ENCODE data around the gene RAB21.
"Not testable (repeated sequence)": the region's sequence is repeated elsewhere in the genome, so short reads cannot be mapped to it uniquely, and the experiment has no call there.

RAB21 gene

DNA sequence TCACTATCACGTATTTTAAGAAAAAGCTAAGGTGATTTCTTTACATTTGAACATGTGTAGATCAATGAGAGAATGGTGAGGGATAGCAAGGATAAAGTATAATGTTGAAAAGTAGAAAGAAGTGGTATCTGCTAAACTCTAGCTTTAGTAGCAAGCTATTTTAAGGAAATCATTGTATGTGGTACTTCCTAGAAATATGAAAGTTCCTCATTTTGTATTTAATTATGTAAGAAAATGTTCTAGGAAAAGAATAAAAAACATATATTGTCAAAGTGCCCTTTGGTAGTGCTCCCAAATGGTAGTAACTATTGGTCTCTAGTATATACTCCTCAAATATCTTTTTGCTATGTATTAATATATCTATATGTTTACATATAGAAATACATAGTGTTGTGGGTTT, 35.7 kb downstream of the RAB21 start:
- DNase-seq (ENCODE audit: low read depth, low spot score) = no peak
- no peak overlapping the region for H3K4me3 ChIP-seq (ENCODE audit: low read length)

GRCh38 chr12:71791473-71792150, 36.9 kb downstream of the RAB21 start:
- no peak for DNase-seq (ENCODE audit: low read depth, low spot score)
- no peak overlapping the region for H3K4me3 ChIP-seq (ENCODE audit: low read length)

GRCh38 chr12:71792599-71792998, 37.9 kb downstream of the RAB21 start:
- H3K4me3 ChIP-seq (ENCODE audit: low read length) = no peak overlapping the region
- no peak for DNase-seq (ENCODE audit: low read depth, low spot score)

DNA sequence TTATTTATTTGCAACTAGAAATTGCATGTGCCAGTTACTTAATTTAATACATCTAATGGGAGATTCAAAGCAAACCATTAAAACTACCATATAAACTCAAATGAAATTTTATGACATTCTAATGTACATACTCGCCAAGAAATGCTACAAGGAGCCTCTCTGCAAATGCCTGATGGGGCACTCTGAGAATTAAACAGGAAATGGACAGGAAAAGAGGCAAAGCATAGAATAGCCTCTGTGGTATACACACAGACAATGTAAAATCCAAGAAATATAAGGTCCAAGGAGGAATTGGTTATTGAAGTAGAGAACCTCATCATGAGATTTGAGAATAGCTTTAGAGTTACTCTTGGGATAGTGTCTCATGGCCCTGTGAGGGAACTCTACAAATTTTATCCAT, 41.2 kb downstream of the RAB21 start:
- no peak overlapping the region for H3K4me3 ChIP-seq (ENCODE audit: low read length)
- no peak for DNase-seq (ENCODE audit: low read depth, low spot score)

- DNase-seq (ENCODE audit: low read depth, low spot score) = no peak
- no peak overlapping the region for H3K4me3 ChIP-seq (ENCODE audit: low read length)
Observed at GRCh38 chr12:71797531-71797930, 42.9 kb downstream of the RAB21 start.

- no peak for DNase-seq (ENCODE audit: low read depth, low spot score)
- no peak overlapping the region for H3K4me3 ChIP-seq (ENCODE audit: low read length)
Observed at GRCh38 chr12:71799106-71799505, 44.4 kb downstream of the RAB21 start.

DNA sequence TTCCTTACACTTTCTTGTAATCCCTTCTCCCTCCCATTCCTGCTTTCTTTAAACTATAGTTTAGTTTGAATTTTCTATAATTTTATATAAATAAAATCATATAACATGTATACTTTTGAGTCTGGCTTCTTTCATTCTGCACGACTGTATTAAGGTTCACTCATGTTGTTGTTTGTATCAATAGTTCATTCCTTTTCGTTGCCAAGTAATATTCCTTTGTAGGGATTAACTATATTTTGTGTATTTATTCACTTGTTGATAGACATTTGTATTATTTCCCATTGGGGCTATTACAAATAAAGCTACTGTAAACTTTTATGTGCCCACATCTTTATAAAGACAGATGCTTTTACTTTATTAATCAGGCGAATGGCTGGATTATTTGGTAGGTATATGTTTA, 45.5 kb downstream of the RAB21 start:
- no peak for DNase-seq (ENCODE audit: low read depth, low spot score)
- H3K4me3 ChIP-seq (ENCODE audit: low read length) = no peak overlapping the region

DNA sequence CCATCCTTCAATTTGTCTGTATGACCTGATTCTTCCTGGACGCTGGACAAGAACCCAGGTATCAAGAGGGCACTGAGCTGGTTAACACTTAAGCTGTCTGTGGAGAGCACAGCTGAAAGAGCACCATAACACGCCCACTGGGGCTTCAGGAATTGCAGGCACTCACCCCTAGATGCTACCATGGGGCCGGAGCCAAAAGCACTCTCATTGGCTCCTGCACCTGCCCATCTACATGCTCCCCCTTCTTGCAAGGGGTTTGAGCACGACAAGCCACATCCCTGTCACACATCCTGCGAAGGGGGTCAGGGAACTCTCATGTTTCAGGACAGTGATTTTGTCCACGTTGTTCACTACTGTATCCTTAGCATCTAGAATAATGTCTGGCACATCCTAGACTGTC, 49.8 kb downstream of the RAB21 start:
- no peak overlapping the region for H3K4me3 ChIP-seq (ENCODE audit: low read length)
- DNase-seq (ENCODE audit: low read depth, low spot score) = peak; percentile 58

DNA sequence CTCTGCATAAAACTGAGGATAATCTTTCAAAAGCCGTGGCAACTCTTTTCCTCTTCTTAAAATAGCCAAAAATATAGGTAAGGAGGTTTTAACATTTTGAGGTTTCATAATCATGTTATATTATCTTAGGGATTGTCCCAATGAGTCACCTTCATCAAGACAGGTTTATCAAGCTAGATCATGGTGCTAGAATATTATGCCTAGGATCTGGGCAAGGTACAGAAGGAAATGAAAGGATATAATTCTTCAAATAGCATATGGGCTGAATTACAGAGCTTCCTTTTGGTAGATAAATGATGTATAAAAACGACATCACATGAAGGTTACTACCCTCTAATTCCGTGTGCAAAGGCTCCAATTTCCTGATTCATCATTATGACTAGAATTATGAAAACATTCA, 56.3 kb downstream of the RAB21 start:
- H3K4me3 ChIP-seq (ENCODE audit: low read length) = no peak overlapping the region
- DNase-seq (ENCODE audit: low read depth, low spot score) = no peak

GRCh38 chr12:71815242-71815641, 60.6 kb downstream of the RAB21 start:
- H3K4me3 ChIP-seq (ENCODE audit: low read length); DNase-seq (ENCODE audit: low read depth, low spot score): not testable (repeated sequence)

GRCh38 chr12:71822088-71822487, 67.4 kb downstream of the RAB21 start:
- not testable (repeated sequence) for H3K4me3 ChIP-seq (ENCODE audit: low read length); DNase-seq (ENCODE audit: low read depth, low spot score)

- no peak for DNase-seq (ENCODE audit: low read depth, low spot score)
- no peak overlapping the region for H3K4me3 ChIP-seq (ENCODE audit: low read length)
Observed at GRCh38 chr12:71828813-71829212, 74.2 kb downstream of the RAB21 start.

GRCh38 chr12:71837356-71837755, 82.7 kb downstream of the RAB21 start:
- no peak overlapping the region for H3K4me3 ChIP-seq (ENCODE audit: low read length)
- no peak for DNase-seq (ENCODE audit: low read depth, low spot score)

- H3K4me3 ChIP-seq (ENCODE audit: low read length) = no peak overlapping the region
- no peak for DNase-seq (ENCODE audit: low read depth, low spot score)
Observed at GRCh38 chr12:71838231-71838630, 83.6 kb downstream of the RAB21 start.

GRCh38 chr12:71838676-71839075, 84.0 kb downstream of the RAB21 start:
- no peak for DNase-seq (ENCODE audit: low read depth, low spot score)
- no peak overlapping the region for H3K4me3 ChIP-seq (ENCODE audit: low read length)

DNA sequence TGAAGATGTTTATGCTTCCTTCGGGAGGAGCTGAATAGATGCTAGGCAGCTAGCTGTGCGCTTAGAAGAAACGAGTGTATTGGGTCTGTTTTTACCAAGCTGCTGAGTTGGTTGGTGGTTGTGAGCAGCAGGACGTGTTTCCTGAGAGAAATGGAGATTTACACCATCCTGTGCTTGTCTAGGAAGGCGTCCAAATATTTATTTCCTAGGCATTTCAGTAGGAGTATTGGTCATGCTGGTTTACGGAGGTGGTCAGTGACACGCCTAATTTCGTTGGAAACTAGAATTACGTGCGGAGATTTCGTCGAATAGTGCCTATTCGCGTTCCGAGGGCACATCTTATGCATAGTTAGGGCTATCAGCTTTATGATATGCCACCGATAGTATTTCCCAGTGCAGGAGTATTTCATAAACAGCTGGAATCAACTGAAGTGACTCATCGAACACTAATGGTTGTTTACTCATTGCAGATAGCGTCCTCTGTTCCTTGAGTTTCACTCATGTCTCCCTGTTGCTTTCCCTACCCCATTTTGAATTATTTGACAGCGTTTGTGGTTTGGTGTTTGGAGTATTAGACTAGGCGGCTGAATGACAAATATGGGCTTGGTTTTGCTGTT, 85.7 kb downstream of the RAB21 start:
- DNase-seq (ENCODE audit: low read depth, low spot score) = no peak

GRCh38 chr12:71846322-71846940, 91.8 kb downstream of the RAB21 start:
- DNase-seq (ENCODE audit: low read depth, low spot score) = peak; percentile 19
- no peak overlapping the region for H3K4me3 ChIP-seq (ENCODE audit: low read length)

More for the DNA sequence above, 85.7 kb downstream of the RAB21 start:
- peak overlapping the region; percentile 80 for H3K4me3 ChIP-seq (ENCODE audit: low read length)

DNA sequence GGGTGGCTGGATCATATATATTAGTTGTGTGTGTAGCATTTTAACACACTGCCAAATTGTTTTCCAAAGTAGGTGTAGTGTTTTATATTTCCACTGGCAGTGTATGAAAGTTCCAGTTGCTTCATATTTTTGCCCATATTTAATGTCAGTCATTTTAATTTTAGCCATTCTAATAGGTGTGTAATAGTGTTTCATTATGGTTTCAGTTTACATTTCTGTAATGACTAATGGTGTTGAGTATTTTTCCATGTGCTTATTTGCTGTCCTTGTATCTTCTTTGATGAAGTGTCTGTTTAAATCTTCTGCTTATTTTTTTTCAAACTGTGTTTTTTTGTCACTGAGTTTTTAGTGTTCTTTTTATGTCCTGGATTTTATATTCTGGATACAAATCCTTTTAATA, 93.5 kb downstream of the RAB21 start:
- no peak overlapping the region for H3K4me3 ChIP-seq (ENCODE audit: low read length)
- DNase-seq (ENCODE audit: low read depth, low spot score) = no peak

GRCh38 chr12:71849109-71849851, 94.6 kb downstream of the RAB21 start:
- DNase-seq (ENCODE audit: low read depth, low spot score) = no peak
- H3K4me3 ChIP-seq (ENCODE audit: low read length) = no peak overlapping the region
